A549 (cell line): ENCODE data around the gene C1orf50. TPM values are rescaled to one million over a fixed set of nuclear protein-coding genes. Genes with fewer than 3 reads are reported as not detected.
A peak's percentile ranks its signal among the peaks of the same experiment; 100 is the strongest.

ENCODE experiments used
- ATAC-seq, 2 experiments: fragments of 200-7000 bp in 1 of 2; fragments of >200 bp in 1 of 2; cut with Nextera tagmentation in 1 of 2; cut with Tn5 transposase in 1 of 2; 3 replicates each; pipeline versions ENCODE4 v1.8.0 to v1.9.1; 2018 to 2020; ENCODE audit warnings: mild to moderate bottlenecking in 1 of 2, moderate library complexity in 1 of 2
- CTCF ChIA-PET: fragments of 300-600 bp; sonication (Branson Sonifier 250); formaldehyde crosslinking; extraction: SDS; loops from one replicate; lab custom pipeline; 2021; ENCODE audit warnings: antibody characterized with exemption, inconsistent platforms; lab: Yijun Ruan, JAX
- POLR2A ChIA-PET: fragments of 350-600 bp; formaldehyde crosslinking; extraction: SDS; loops from one replicate; lab custom pipeline; 2021; ENCODE audit warnings: antibody characterized with exemption, inconsistent platforms; lab: Yijun Ruan, JAX
- DNase-seq, 2 experiments: peaks; one replicate each; pipeline versions ENCODE4 v3.0.0 to v3.0.0-alpha.2; 2011 to 2016; ENCODE audit warnings: low read depth in 1 of 2, low spot score in 1 of 2
- FAIRE-seq: peaks from 2 replicates; lab custom pipeline; 2011; peaks lifted over from hg19 to GRCh38; lab: Jason Lieb, UNC
- H3K27ac ChIP-seq, 2 experiments: fragments of >200 bp; sonication (Bioruptor Twin); formaldehyde crosslinking; 3 replicates each; pipeline ENCODE4 v1.5.1; 2016 to 2017
- H3K4me1 ChIP-seq: fragments of >200 bp; sonication (Bioruptor Twin); formaldehyde crosslinking; 3 replicates; pipeline ENCODE4 v1.6.1; 2016
- H3K4me2 ChIP-seq: fragments of >200 bp; sonication (Bioruptor Twin); formaldehyde crosslinking; 3 replicates; pipeline ENCODE4 v1.6.1; 2016
- H3K4me3 ChIP-seq: fragments of >200 bp; sonication (Bioruptor Twin); formaldehyde crosslinking; 3 replicates; pipeline ENCODE4 v1.5.1; 2016
- H3K9me3 ChIP-seq: fragments of >200 bp; sonication (Bioruptor Twin); formaldehyde crosslinking; 3 replicates; pipeline ENCODE4 v1.6.1; 2016
- CBX2 ChIP-seq: fragments of 200-600 bp; sonication (generic); IDR thresholded peaks from 2 replicates; pipeline ENCODE4 v1.6.1; 2016; ENCODE audit warnings: low read depth, mild to moderate bottlenecking, borderline replicate concordance
- CBX8 ChIP-seq: fragments of 200-600 bp; sonication (generic); IDR thresholded peaks from 2 replicates; pipeline ENCODE4 v1.6.1; 2016
- CHD2 ChIP-seq: fragments of 150-350 bp; IDR thresholded peaks from 2 replicates; pipeline ENCODE4 v1.6.1; 2014; ENCODE audit warnings: low read length; ENCODE audit not compliant: partially characterized antibody
- CHD4 ChIP-seq: fragments of 200-600 bp; sonication (generic); IDR thresholded peaks from 2 replicates; pipeline ENCODE4 v1.6.1; 2016; ENCODE audit warnings: antibody characterized with exemption, mild to moderate bottlenecking, borderline replicate concordance
- MAFK ChIP-seq: fragments of 450-650 bp; IDR thresholded peaks from 2 replicates; pipeline ENCODE4 v1.6.1; 2014; ENCODE audit not compliant: partially characterized antibody
- MAZ ChIP-seq: fragments of 150-350 bp; IDR thresholded peaks from 2 replicates; pipeline ENCODE4 v1.6.1; 2014; ENCODE audit warnings: antibody characterized with exemption, low read depth, low read length, borderline replicate concordance
- NFE2L2 ChIP-seq: fragments of 150-350 bp; conservative IDR thresholded peaks from 2 replicates; pipeline ENCODE4 v1.6.1; 2014; ENCODE audit warnings: low read length
- NPAS2 ChIP-seq: fragments of 250-450 bp; sonication (Bioruptor Pico); IDR thresholded peaks from 2 replicates; pipeline ENCODE4 v1.8.0; 2022; ENCODE audit warnings: mild to moderate bottlenecking, moderate library complexity, borderline replicate concordance
- NR3C1 ChIP-seq: fragments of >200 bp; sonication (Bioruptor Twin); formaldehyde crosslinking; IDR thresholded peaks from 3 replicates; pipeline ENCODE4 v1.6.1; 2017
- RAD21 ChIP-seq, 2 experiments: fragments of >200 bp in 1 of 2; sonication (Bioruptor Twin) in 1 of 2; formaldehyde crosslinking in 1 of 2; IDR thresholded peaks in 1 of 2; conservative IDR thresholded peaks in 1 of 2; 2 replicates in 1 of 2; 3 replicates in 1 of 2; pipeline ENCODE4 v1.6.1; 2012 to 2018; ENCODE audit warnings: inconsistent platforms in 1 of 2
- SMC3 ChIP-seq: fragments of >200 bp; sonication (Bioruptor Twin); formaldehyde crosslinking; IDR thresholded peaks from 3 replicates; pipeline ENCODE4 v1.6.1; 2018; ENCODE audit warnings: inconsistent platforms
- TP53 ChIP-seq: fragments of 250-450 bp; sonication (Bioruptor Pico); IDR thresholded peaks from 2 replicates; pipeline ENCODE4 v1.5.0; 2021; ENCODE audit warnings: mild to moderate bottlenecking, moderate library complexity
- ZFP36 ChIP-seq: fragments of 450-650 bp; IDR thresholded peaks from 2 replicates; pipeline ENCODE4 v1.6.1; 2014; ENCODE audit warnings: borderline replicate concordance; ENCODE audit not compliant: partially characterized antibody
- WGBS: methylation state at CpG from one replicate; pipeline ENCODE4 v1.1.6; 2017; ENCODE audit errors: missing lambda C conversion rate; 5-methylcytosine and 5-hydroxymethylcytosine counted together
- polyA plus RNA-seq, 4 experiments: library from polyadenylated mRNA; depleted of rRNA in 3 of 4; stranded (reverse); fragments of >200 nt; fragmentation: RNase III in 1 of 4; extraction: RNeasy Plus Mini Kit Qiagen cat#74134 plus additional on column Dnase treatment in 1 of 4; gene quantifications; 2 replicates in 3 of 4; 3 replicates in 1 of 4; pipeline ENCODE4 v1.2.3, GENCODE V29; 2011 to 2017
- TF ChIP-seq, protein P1 (sequence below): fragments of 150-350 bp; IDR thresholded peaks from 2 replicates; pipeline ENCODE4 v1.6.1; 2014; ENCODE audit warnings: low read depth, mild to moderate bottlenecking, low read length
- TF ChIP-seq, protein P2 (sequence below): fragments of 250-450 bp; sonication (Bioruptor Pico); IDR thresholded peaks from 2 replicates; pipeline ENCODE4 v1.5.0; 2020; ENCODE audit warnings: low read depth, mild to moderate bottlenecking, moderate library complexity
- TF ChIP-seq, protein P3 (sequence below): fragments of >200 bp; sonication (Bioruptor Twin); formaldehyde crosslinking; IDR thresholded peaks from 3 replicates; pipeline ENCODE4 v1.5.1; 2016
- TF ChIP-seq, protein P4 (sequence below): fragments of 200-600 bp; sonication (generic); IDR thresholded peaks from 2 replicates; pipeline ENCODE4 v1.6.1; 2016; ENCODE audit warnings: antibody characterized with exemption, mild to moderate bottlenecking, moderate library complexity

The C1orf50 gene
- polyA plus RNA-seq, 2 of the 4 experiments (the other 2 are of a cell fraction): 1.9 to 2.6 TPM

DNA sequence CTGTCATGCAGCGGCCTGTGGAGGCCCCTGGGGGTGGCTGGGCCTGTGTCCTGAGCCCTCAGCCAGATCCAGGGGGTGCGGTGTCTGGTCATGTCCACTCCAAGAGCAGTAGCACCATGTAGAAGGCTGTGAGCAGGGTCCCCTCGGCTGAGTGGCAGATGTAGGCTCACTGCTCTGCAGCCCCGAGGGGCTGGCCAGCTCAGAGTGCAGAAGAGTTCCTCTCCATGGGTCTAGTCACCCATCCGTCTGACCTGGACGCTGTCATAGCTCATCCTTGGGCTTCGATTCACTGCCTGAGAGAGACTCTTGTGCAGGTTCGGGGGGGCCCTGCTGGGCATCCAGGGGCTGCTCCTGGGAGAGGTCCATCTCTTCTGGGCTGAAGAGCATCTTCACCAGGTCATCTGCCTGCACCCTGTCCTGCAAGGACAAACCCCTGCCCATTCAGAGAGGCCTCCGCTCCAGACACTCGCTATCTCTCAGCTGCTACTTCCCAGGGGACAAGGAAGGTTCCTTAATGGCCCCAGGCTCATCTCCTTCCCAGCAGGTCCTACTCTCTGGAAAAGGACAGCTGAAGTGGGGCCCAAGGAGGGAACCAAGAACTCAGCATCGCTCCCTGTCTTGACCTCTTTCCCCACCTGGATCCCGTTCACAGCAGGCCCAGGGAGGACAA is 20.5 kb upstream of the C1orf50 start:
- 94% methylated on average over 9 of the region's 12 CpGs for WGBS
- CTCF ChIA-PET: interaction anchor here (0.7 to 3.2 kb wide), 15 partner anchors 8 to 595 kb away, joined by 3 to 21 read pairs (median 3); no protein-coding TSS in a partner anchor
- Histone ChIP-seq H3K27ac (no peak overlapping the region), H3K4me1 (no peaks in the 10 kb centered on the region), H3K9me3 (no peaks in the 10 kb centered on the region), H3K4me2 (no peak overlapping the region), H3K4me3 (no peak overlapping the region)
- ATAC-seq (no peak), FAIRE-seq (no peak), DNase-seq (no peak)
- TF ChIP-seq CBX2 (no peak), NFE2L2 (no peak), ZFP36 (no peak), CBX8 (no peak), MAZ (no peak), MAFK (no peak)
- TF ChIP-seq, protein P1, sequence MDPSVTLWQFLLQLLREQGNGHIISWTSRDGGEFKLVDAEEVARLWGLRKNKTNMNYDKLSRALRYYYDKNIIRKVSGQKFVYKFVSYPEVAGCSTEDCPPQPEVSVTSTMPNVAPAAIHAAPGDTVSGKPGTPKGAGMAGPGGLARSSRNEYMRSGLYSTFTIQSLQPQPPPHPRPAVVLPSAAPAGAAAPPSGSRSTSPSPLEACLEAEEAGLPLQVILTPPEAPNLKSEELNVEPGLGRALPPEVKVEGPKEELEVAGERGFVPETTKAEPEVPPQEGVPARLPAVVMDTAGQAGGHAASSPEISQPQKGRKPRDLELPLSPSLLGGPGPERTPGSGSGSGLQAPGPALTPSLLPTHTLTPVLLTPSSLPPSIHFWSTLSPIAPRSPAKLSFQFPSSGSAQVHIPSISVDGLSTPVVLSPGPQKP: no peak
- TF ChIP-seq, protein P2, sequence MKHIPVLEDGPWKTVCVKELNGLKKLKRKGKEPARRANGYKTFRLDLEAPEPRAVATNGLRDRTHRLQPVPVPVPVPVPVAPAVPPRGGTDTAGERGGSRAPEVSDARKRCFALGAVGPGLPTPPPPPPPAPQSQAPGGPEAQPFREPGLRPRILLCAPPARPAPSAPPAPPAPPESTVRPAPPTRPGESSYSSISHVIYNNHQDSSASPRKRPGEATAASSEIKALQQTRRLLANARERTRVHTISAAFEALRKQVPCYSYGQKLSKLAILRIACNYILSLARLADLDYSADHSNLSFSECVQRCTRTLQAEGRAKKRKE: no peak
- POLR2A ChIA-PET: no interaction called here

DNA sequence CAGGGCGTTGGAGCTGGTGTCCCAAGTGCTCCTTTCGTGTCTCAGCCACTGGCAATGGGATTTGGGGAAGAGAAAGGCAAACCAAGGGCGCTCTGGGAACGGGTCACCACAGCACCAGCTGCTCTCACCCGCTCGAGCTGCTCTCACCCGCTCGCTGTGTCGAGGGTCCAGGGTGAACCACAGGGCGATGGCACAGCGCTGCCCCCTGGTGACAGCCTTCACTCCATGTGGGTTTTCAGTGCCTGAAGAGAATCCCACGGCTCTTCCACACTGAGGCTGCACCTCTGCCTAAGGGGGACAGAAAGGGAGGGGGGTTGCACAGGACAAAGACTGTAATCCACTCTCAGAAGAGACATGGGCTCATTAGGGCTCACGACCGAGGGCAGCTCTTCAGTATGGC is 19.9 kb upstream of the C1orf50 start:
- DNase-seq: peak in 1 of 2 experiments; percentile 10
- no peak for FAIRE-seq
- ChIA-PET POLR2A (no interaction called here), CTCF (interaction anchor here (0.7 to 3.2 kb wide), 18 partner anchors 9 to 595 kb away, joined by 3 to 21 read pairs (median 3); no protein-coding TSS in a partner anchor)
- Histone ChIP-seq H3K4me1 (no peaks in the 10 kb centered on the region), H3K4me2 (no peak overlapping the region), H3K4me3 (no peak overlapping the region), H3K27ac (no peak overlapping the region), H3K9me3 (no peaks in the 10 kb centered on the region)
- ATAC-seq: peak in 1 of 2 experiments; percentile 75; a peak in 3 of 6 replicates
- no peak for TF ChIP-seq NR3C1
- peak; percentile 44 for TF ChIP-seq SMC3
- peak; percentile 42 to 50; a peak in 3 of 5 replicates for TF ChIP-seq RAD21 (conservative IDR thresholded peaks at IDR 0.05 in 1 of 2, IDR thresholded peaks at IDR 0.05 in 1 of 2)
- TF ChIP-seq, protein P3, sequence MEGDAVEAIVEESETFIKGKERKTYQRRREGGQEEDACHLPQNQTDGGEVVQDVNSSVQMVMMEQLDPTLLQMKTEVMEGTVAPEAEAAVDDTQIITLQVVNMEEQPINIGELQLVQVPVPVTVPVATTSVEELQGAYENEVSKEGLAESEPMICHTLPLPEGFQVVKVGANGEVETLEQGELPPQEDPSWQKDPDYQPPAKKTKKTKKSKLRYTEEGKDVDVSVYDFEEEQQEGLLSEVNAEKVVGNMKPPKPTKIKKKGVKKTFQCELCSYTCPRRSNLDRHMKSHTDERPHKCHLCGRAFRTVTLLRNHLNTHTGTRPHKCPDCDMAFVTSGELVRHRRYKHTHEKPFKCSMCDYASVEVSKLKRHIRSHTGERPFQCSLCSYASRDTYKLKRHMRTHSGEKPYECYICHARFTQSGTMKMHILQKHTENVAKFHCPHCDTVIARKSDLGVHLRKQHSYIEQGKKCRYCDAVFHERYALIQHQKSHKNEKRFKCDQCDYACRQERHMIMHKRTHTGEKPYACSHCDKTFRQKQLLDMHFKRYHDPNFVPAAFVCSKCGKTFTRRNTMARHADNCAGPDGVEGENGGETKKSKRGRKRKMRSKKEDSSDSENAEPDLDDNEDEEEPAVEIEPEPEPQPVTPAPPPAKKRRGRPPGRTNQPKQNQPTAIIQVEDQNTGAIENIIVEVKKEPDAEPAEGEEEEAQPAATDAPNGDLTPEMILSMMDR: peak; percentile 39
- 91% methylated on average over 6 of the region's 14 CpGs for WGBS

DNA sequence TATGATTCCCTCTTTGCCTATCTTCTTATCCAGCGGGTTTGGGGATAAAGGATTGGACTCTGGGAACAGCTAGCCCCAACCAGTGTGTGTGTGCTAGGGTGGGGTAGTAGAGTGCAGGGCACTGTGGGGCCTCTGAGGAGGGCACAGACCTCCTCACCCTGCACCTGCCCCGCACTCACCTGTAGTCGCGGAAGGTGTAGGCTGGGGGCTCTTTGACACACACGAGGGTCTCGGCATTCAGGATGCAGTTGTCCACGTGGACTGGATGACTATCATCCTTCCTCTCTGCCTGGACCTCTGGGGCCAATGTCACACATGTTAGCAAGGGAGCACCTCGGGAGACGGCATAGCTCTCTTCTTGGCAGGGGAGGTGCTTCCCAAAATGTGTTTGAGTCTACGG is 19.0 kb upstream of the C1orf50 start:
- POLR2A ChIA-PET: no interaction called here
- no peaks in the 10 kb centered on the region for H3K4me1 ChIP-seq
- no peaks in the 10 kb centered on the region for H3K9me3 ChIP-seq
- H3K27ac ChIP-seq: no peak overlapping the region
- TF ChIP-seq SMC3 (no peak), CHD4 (no peak), TP53 (no peak), CHD2 (no peak), NPAS2 (no peak), NR3C1 (no peak)
- TF ChIP-seq, protein P4, sequence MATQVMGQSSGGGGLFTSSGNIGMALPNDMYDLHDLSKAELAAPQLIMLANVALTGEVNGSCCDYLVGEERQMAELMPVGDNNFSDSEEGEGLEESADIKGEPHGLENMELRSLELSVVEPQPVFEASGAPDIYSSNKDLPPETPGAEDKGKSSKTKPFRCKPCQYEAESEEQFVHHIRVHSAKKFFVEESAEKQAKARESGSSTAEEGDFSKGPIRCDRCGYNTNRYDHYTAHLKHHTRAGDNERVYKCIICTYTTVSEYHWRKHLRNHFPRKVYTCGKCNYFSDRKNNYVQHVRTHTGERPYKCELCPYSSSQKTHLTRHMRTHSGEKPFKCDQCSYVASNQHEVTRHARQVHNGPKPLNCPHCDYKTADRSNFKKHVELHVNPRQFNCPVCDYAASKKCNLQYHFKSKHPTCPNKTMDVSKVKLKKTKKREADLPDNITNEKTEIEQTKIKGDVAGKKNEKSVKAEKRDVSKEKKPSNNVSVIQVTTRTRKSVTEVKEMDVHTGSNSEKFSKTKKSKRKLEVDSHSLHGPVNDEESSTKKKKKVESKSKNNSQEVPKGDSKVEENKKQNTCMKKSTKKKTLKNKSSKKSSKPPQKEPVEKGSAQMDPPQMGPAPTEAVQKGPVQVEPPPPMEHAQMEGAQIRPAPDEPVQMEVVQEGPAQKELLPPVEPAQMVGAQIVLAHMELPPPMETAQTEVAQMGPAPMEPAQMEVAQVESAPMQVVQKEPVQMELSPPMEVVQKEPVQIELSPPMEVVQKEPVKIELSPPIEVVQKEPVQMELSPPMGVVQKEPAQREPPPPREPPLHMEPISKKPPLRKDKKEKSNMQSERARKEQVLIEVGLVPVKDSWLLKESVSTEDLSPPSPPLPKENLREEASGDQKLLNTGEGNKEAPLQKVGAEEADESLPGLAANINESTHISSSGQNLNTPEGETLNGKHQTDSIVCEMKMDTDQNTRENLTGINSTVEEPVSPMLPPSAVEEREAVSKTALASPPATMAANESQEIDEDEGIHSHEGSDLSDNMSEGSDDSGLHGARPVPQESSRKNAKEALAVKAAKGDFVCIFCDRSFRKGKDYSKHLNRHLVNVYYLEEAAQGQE: no peak
- TF ChIP-seq, all 56 proteins: peak for 0
- FAIRE-seq: no peak
- Histone ChIP-seq H3K4me3 (no peak overlapping the region), H3K4me2 (no peak overlapping the region)
- DNase-seq: no peak
- no peak for ATAC-seq
- 84% methylated on average over 4 of the region's 10 CpGs for WGBS
- CTCF ChIA-PET: interaction anchor here (0.5 to 3.2 kb wide), 5 partner anchors 9 to 574 kb away, joined by 3 to 21 read pairs (median 3); no protein-coding TSS in a partner anchor
